Measurements from ENCODE around the gene ARHGEF3.

ARHGEF3 gene

GRCh38 chr3:56785499-56785898 lies 16.2 kb downstream of the ARHGEF3 start (continued):
- TF ChIP-seq ZNF366 (tag by site-specific recombination; conservative IDR thresholded peaks at IDR 0.05) = no peak
- TF ChIP-seq, protein P1, sequence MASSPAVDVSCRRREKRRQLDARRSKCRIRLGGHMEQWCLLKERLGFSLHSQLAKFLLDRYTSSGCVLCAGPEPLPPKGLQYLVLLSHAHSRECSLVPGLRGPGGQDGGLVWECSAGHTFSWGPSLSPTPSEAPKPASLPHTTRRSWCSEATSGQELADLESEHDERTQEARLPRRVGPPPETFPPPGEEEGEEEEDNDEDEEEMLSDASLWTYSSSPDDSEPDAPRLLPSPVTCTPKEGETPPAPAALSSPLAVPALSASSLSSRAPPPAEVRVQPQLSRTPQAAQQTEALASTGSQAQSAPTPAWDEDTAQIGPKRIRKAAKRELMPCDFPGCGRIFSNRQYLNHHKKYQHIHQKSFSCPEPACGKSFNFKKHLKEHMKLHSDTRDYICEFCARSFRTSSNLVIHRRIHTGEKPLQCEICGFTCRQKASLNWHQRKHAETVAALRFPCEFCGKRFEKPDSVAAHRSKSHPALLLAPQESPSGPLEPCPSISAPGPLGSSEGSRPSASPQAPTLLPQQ (tag by site-specific recombination; IDR thresholded peaks at IDR 0.05) = no peak
- TF ChIP-seq, protein P2, sequence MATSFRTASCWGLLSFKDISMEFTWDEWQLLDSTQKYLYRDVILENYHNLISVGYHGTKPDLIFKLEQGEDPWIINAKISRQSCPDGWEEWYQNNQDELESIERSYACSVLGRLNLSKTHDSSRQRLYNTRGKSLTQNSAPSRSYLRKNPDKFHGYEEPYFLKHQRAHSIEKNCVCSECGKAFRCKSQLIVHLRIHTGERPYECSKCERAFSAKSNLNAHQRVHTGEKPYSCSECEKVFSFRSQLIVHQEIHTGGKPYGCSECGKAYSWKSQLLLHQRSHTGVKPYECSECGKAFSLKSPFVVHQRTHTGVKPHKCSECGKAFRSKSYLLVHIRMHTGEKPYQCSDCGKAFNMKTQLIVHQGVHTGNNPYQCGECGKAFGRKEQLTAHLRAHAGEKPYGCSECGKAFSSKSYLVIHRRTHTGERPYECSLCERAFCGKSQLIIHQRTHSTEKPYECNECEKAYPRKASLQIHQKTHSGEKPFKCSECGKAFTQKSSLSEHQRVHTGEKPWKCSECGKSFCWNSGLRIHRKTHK (tag by site-specific recombination; IDR thresholded peaks at IDR 0.05) = no peak
- no peak for TF ChIP-seq SP7 (tag by site-specific recombination; IDR thresholded peaks at IDR 0.05)
- TF ChIP-seq ZNF324 (tag by site-specific recombination; IDR thresholded peaks at IDR 0.05) = no peak
- TF ChIP-seq ZNF645 (tag by site-specific recombination; IDR thresholded peaks at IDR 0.05) = no peak
- no peak for TF ChIP-seq ZBTB20 (tag by site-specific recombination; IDR thresholded peaks at IDR 0.05)

DNA sequence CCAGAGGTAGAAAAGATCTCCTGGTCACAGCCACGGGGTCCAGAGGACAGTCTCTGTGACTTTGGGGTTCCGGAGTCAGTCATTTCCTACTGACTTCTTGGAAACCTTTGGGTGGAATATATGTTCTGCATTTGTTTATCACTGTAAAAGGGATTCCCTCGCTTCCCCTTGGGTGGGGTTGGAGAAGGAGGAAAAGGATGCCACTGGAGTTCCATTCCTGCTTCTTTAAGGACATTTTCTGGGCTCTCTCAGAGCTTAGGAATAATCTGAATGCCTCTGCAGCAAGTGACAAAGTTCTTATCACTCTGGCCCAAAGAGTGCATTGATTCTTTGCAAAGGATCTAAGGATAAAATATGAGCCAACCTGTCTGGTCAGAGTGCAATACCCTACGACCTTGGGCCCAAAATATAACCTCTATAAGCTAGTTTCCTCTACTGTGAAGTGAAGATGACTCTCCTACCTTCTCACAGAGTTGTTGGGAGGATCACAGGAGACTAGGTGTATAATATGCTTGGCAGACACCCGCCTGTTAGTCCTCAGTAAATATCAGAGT lies 17.2 kb downstream of the ARHGEF3 start:
- H3K27ac ChIP-seq (ENCODE audit: extremely low read depth, low read depth, low read length) = peak overlapping the region; percentile 88

More for the DNA sequence above, 17.2 kb downstream of the ARHGEF3 start:
- Histone ChIP-seq H3K4me1 (ENCODE audit: control insufficient read depth, insufficient read depth, low read length) (peaks cover 24% of the 10 kb centered on the region), H3K4me3 (ENCODE audit: low read depth, low read length) (no peak overlapping the region), H3K36me3 (ENCODE audit: control insufficient read depth in 2 of 2, insufficient read depth in 1 of 2, low read length in 2 of 2) (no peaks in the 10 kb centered on the region), H3K9me3 (ENCODE audit: control insufficient read depth, insufficient read depth, low read depth, low read length) (no peaks in the 10 kb centered on the region)
- ChIA-PET CTCF (interaction anchor here (1.0 to 2.2 kb wide), 2 partner anchors 14 to 15 kb away, joined by 5 to 13 read pairs; no protein-coding TSS in a partner anchor), POLR2A (no interaction called here)
- no peak for TF ChIP-seq PBX3 (CRISPR knock-in tag; IDR thresholded peaks at IDR 0.05)
- TF ChIP-seq KLF7 (tag by site-specific recombination; IDR thresholded peaks at IDR 0.05; ENCODE audit: borderline replicate concordance) = no peak
- no peak for TF ChIP-seq ZIC2 (tag by site-specific recombination; IDR thresholded peaks at IDR 0.05)
- TF ChIP-seq PRDM4 (tag by site-specific recombination; IDR thresholded peaks at IDR 0.05) = no peak
- no peak for TF ChIP-seq ZNF148 (tag by site-specific recombination; IDR thresholded peaks at IDR 0.05; ENCODE audit: borderline replicate concordance)
- TF ChIP-seq, protein P3, sequence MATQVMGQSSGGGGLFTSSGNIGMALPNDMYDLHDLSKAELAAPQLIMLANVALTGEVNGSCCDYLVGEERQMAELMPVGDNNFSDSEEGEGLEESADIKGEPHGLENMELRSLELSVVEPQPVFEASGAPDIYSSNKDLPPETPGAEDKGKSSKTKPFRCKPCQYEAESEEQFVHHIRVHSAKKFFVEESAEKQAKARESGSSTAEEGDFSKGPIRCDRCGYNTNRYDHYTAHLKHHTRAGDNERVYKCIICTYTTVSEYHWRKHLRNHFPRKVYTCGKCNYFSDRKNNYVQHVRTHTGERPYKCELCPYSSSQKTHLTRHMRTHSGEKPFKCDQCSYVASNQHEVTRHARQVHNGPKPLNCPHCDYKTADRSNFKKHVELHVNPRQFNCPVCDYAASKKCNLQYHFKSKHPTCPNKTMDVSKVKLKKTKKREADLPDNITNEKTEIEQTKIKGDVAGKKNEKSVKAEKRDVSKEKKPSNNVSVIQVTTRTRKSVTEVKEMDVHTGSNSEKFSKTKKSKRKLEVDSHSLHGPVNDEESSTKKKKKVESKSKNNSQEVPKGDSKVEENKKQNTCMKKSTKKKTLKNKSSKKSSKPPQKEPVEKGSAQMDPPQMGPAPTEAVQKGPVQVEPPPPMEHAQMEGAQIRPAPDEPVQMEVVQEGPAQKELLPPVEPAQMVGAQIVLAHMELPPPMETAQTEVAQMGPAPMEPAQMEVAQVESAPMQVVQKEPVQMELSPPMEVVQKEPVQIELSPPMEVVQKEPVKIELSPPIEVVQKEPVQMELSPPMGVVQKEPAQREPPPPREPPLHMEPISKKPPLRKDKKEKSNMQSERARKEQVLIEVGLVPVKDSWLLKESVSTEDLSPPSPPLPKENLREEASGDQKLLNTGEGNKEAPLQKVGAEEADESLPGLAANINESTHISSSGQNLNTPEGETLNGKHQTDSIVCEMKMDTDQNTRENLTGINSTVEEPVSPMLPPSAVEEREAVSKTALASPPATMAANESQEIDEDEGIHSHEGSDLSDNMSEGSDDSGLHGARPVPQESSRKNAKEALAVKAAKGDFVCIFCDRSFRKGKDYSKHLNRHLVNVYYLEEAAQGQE (tag by site-specific recombination; IDR thresholded peaks at IDR 0.05) = no peak
- TF ChIP-seq ZNF558 (tag by site-specific recombination; IDR thresholded peaks at IDR 0.05) = no peak
- no peak for TF ChIP-seq GLIS2 (tag by site-specific recombination; IDR thresholded peaks at IDR 0.05)
- no peak for TF ChIP-seq MYNN (tag by site-specific recombination; IDR thresholded peaks at IDR 0.05; ENCODE audit: borderline replicate concordance)
- TF ChIP-seq ZNF280C (tag by site-specific recombination; IDR thresholded peaks at IDR 0.05) = no peak

Measured in HEK293 (cell line).